ENCODE data around the gene AGBL5.

The AGBL5 gene

DNA sequence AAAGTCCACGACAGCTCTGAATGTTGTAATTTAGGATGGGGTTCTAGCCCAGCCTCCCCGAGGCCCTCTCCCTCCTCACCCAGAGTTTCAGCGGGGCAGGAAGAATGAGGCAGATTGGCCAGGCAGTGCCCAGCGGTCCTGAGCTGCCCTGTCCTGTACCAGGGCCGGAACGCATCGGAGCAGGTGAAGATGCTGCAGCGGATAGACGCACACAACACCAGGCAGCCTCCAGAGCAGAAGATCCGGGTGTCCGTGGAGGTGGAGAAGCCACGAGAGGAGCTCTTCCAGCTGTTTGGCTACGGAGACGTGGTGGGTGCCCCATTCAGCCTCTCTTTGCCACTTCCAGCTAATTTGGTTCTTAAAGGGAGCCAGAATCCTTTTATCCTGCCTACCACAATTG is 45.9 kb downstream of the AGBL5 start:
- H3K4me1 ChIP-seq (ENCODE audit: control insufficient read depth in 1 of 2, insufficient read depth in 1 of 2, low read depth in 1 of 2, low read length in 1 of 2): peaks cover 11 to 12% of the 10 kb centered on the region in 2 experiments
- no peaks in the 10 kb centered on the region for H3K9me3 ChIP-seq
- TF ChIP-seq, protein P1, sequence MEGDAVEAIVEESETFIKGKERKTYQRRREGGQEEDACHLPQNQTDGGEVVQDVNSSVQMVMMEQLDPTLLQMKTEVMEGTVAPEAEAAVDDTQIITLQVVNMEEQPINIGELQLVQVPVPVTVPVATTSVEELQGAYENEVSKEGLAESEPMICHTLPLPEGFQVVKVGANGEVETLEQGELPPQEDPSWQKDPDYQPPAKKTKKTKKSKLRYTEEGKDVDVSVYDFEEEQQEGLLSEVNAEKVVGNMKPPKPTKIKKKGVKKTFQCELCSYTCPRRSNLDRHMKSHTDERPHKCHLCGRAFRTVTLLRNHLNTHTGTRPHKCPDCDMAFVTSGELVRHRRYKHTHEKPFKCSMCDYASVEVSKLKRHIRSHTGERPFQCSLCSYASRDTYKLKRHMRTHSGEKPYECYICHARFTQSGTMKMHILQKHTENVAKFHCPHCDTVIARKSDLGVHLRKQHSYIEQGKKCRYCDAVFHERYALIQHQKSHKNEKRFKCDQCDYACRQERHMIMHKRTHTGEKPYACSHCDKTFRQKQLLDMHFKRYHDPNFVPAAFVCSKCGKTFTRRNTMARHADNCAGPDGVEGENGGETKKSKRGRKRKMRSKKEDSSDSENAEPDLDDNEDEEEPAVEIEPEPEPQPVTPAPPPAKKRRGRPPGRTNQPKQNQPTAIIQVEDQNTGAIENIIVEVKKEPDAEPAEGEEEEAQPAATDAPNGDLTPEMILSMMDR (IDR thresholded peaks at IDR 0.05): no peak
- H3K4me3 ChIP-seq (ENCODE audit: low read depth in 1 of 2, low read length in 1 of 2): no peak overlapping the region
- no peaks in the 10 kb centered on the region for H3K36me3 ChIP-seq
- no peaks in the 10 kb centered on the region for H3K27me3 ChIP-seq
- no peak overlapping the region for H3K27ac ChIP-seq

DNA sequence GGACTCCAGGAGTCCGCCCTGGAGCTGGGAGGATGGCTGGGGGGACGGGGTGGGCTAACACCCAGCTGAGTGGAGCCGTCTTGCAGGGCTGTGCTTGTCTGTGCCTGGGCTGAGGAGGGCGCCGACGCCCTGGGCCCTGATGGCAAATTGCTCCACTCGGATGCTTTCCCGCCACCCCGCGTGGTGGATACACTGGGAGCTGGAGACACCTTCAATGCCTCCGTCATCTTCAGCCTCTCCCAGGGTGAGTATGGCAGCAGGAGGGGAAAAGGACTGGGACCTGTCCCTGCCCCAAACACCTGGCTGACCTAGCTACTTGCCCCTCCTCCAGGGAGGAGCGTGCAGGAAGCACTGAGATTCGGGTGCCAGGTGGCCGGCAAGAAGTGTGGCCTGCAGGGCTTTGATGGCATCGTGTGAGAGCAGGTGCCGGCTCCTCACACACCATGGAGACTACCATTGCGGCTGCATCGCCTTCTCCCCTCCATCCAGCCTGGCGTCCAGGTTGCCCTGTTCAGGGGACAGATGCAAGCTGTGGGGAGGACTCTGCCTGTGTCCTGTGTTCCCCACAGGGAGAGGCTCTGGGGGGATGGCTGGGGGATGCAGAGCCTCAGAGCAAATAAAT is 48.0 kb downstream of the AGBL5 start:
- Histone ChIP-seq H3K4me1 (ENCODE audit: control insufficient read depth in 1 of 2, insufficient read depth in 1 of 2, low read depth in 1 of 2, low read length in 1 of 2) (peaks cover 11 to 12% of the 10 kb centered on the region in 2 experiments), H3K36me3 (no peaks in the 10 kb centered on the region), H3K4me3 (ENCODE audit: low read depth in 1 of 2, low read length in 1 of 2) (no peak overlapping the region), H3K27ac (no peak overlapping the region), H3K9me3 (no peaks in the 10 kb centered on the region), H3K27me3 (no peaks in the 10 kb centered on the region)
- TF ChIP-seq, protein P1 (IDR thresholded peaks at IDR 0.05): no peak

DNA sequence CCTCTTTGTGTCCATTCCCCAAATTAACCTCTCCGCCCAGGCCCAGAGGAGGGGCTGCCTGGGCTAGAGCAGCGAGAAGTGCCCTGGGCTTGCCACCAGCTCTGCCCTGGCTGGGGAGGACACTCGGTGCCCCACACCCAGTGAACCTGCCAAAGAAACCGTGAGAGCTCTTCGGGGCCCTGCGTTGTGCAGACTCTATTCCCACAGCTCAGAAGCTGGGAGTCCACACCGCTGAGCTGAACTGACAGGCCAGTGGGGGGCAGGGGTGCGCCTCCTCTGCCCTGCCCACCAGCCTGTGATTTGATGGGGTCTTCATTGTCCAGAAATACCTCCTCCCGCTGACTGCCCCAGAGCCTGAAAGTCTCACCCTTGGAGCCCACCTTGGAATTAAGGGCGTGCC is 48.6 kb downstream of the AGBL5 start:
- H3K9me3 ChIP-seq: no peaks in the 10 kb centered on the region
- TF ChIP-seq, protein P1 (IDR thresholded peaks at IDR 0.05): no peak
- peaks cover 11 to 12% of the 10 kb centered on the region in 2 experiments for H3K4me1 ChIP-seq (ENCODE audit: control insufficient read depth in 1 of 2, insufficient read depth in 1 of 2, low read depth in 1 of 2, low read length in 1 of 2)
- H3K4me3 ChIP-seq (ENCODE audit: low read depth in 1 of 2, low read length in 1 of 2): no peak overlapping the region
- H3K27me3 ChIP-seq: no peaks in the 10 kb centered on the region
- no peak overlapping the region for H3K27ac ChIP-seq
- no peaks in the 10 kb centered on the region for H3K36me3 ChIP-seq

DNA sequence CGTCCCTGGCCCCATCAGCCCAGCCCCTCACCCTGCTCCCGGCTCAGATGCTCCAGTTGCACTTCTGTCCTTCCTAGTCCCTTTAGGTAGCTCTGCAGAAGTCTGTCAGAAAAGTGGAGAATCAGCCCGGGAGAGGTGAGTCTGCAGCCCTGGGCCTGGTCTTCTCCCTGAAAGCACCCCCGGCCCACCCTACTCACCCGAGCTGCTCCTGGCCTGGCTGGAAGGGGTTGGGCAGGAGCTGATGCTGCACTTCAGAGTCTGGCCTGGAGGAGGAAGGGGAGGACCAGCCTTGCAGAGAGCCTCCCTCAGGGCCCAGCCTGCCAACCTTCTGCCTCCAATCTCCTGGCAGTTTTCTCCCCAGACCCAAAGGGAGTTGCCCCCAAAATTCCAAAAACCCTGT is 50.9 kb downstream of the AGBL5 start:
- Histone ChIP-seq H3K9me3 (no peaks in the 10 kb centered on the region), H3K27me3 (no peaks in the 10 kb centered on the region), H3K36me3 (no peaks in the 10 kb centered on the region), H3K27ac (no peak overlapping the region), H3K4me3 (ENCODE audit: low read depth in 1 of 2, low read length in 1 of 2) (no peak overlapping the region), H3K4me1 (ENCODE audit: control insufficient read depth in 1 of 2, insufficient read depth in 1 of 2, low read depth in 1 of 2, low read length in 1 of 2) (no peaks in the 10 kb centered on the region)
- TF ChIP-seq, protein P1 (IDR thresholded peaks at IDR 0.05): no peak

DNA sequence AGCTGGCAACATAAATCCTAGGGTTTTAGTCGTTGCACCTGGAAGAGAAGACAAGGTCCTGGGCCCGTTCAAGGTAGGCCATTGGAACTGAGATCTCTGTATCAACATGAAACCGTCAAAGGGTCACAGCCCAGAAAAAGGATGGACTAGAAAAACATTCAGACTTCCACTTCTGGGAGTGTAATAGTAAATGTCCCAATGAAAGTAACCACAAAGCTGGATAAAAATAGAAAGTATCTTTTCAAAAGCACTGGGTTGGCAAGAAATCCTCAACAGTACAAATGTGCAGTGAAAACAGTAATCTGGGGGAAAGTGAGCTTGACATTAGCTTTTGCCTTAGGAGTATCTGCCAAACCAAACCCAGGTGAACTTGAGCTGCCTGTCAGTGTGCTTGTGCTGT is 54.5 kb downstream of the AGBL5 start:
- TF ChIP-seq, protein P1 (IDR thresholded peaks at IDR 0.05): no peak
- Histone ChIP-seq H3K36me3 (no peaks in the 10 kb centered on the region), H3K9me3 (no peaks in the 10 kb centered on the region), H3K27ac (no peak overlapping the region), H3K4me1 (ENCODE audit: control insufficient read depth in 1 of 2, insufficient read depth in 1 of 2, low read depth in 1 of 2, low read length in 1 of 2) (no peaks in the 10 kb centered on the region), H3K4me3 (ENCODE audit: low read depth in 1 of 2, low read length in 1 of 2) (no peak overlapping the region), H3K27me3 (no peaks in the 10 kb centered on the region)
